GM12878 (cell line): ENCODE data around the gene FCER2. TPM values are rescaled to one million over a fixed set of nuclear protein-coding genes. Genes with fewer than 3 reads are reported as not detected.

Experiments used
- ATF7 ChIP-seq: fragments of 450-650 bp; IDR thresholded peaks from 2 replicates; pipeline ENCODE4 v1.6.1; 2016; ENCODE audit warnings: low read depth, mild to moderate bottlenecking
- BACH1 ChIP-seq: fragments of 450-650 bp; IDR thresholded peaks from 2 replicates; pipeline ENCODE4 v1.6.1; 2017; ENCODE audit warnings: mild to moderate bottlenecking, borderline replicate concordance
- BCL3 ChIP-seq: IDR thresholded peaks from 2 replicates; pipeline ENCODE4 v1.6.1; 2011; ENCODE audit warnings: borderline replicate concordance, low read depth, mild to moderate bottlenecking, moderate library complexity, low read length; ENCODE audit not compliant: insufficient read depth, poor library complexity, severe bottlenecking
- BHLHE40 ChIP-seq, 2 experiments: fragments of 450-650 bp in 1 of 2; IDR thresholded peaks; 2 replicates each; pipeline ENCODE4 v1.6.1; 2011 to 2017; ENCODE audit warnings: low read depth in 2 of 2, borderline replicate concordance in 1 of 2, improper control_type of control experiment in 1 of 2, low read length in 1 of 2, mild to moderate bottlenecking in 1 of 2
- CREM ChIP-seq: IDR thresholded peaks from 2 replicates; pipeline ENCODE4 v1.6.1; 2014; ENCODE audit warnings: antibody characterized with exemption, low read depth
- IRF4 ChIP-seq: IDR thresholded peaks from 2 replicates; pipeline ENCODE4 v1.6.1; 2011; ENCODE audit warnings: low read depth, low read length
- MLLT1 ChIP-seq: fragments of 450-650 bp; IDR thresholded peaks from 2 replicates; pipeline ENCODE4 v1.6.1; 2016; ENCODE audit warnings: mild to moderate bottlenecking
- MXI1 ChIP-seq: fragments of 150-350 bp; IDR thresholded peaks from 2 replicates; pipeline ENCODE4 v1.6.1; 2011; ENCODE audit warnings: low read depth, mild to moderate bottlenecking, inconsistent platforms, low read length, improper control_type of control experiment
- PBX3 ChIP-seq: IDR thresholded peaks from 2 replicates; pipeline ENCODE4 v1.6.1; 2011; ENCODE audit warnings: mild to moderate bottlenecking, low read depth, low read length, moderate library complexity; ENCODE audit not compliant: insufficient replicate concordance
- RUNX3 ChIP-seq: IDR thresholded peaks from 2 replicates; pipeline ENCODE4 v1.6.1; 2012; ENCODE audit warnings: low read length, inconsistent platforms
- SMAD1 ChIP-seq: fragments of 450-650 bp; IDR thresholded peaks from 2 replicates; pipeline ENCODE4 v1.6.1; 2018; ENCODE audit warnings: mild to moderate bottlenecking, low read depth; ENCODE audit not compliant: partially characterized antibody
- SUPT20H ChIP-seq: IDR thresholded peaks from 2 replicates; pipeline ENCODE4 v1.6.1; 2011; ENCODE audit warnings: low read depth, mild to moderate bottlenecking, low read length, moderate library complexity, borderline replicate concordance; ENCODE audit not compliant: control insufficient read depth
- TCF7 ChIP-seq: IDR thresholded peaks from 2 replicates; pipeline ENCODE4 v1.6.1; 2014; ENCODE audit warnings: antibody characterized with exemption, borderline replicate concordance
- ZNF217 ChIP-seq: fragments of 450-650 bp; IDR thresholded peaks from 2 replicates; pipeline ENCODE4 v1.6.1; 2017; ENCODE audit warnings: antibody characterized with exemption, mild to moderate bottlenecking
- polyA plus RNA-seq, 11 experiments: library from polyadenylated mRNA; depleted of rRNA in 4 of 11; unstranded in 6 of 11; stranded (reverse) in 5 of 11; fragments of >200 nt; fragmentation: Nextera tagmentation in 4 of 11; fragmentation: Illumina TruSeq in 1 of 11; extraction: Ambion mirVana in 4 of 11; extraction: Trizol in 1 of 11; gene quantifications; 1 replicate in 1 of 11; 2 replicates in 10 of 11; pipeline versions ENCODE4 v1.2.1 to v1.2.3, GENCODE V29; 2011 to 2016; ENCODE audit warnings: inconsistent platforms in 2 of 11, missing spikeins in 2 of 11, low read depth in 1 of 11
- total RNA-seq, 4 experiments: library from RNA; depleted of rRNA in 3 of 4; stranded (reverse); fragments of >200 nt in 3 of 4; fragmentation: Illumina TruSeq in 1 of 4; extraction: Trizol in 1 of 4; gene quantifications; 2 replicates each; pipeline versions ENCODE4 v1.2.1 to v1.2.3, GENCODE V29; 2013 to 2021
- TF ChIP-seq, protein P1 (sequence below): fragments of 150-350 bp; IDR thresholded peaks from 2 replicates; pipeline ENCODE4 v1.6.1; 2016; ENCODE audit warnings: low read depth, low read length
- TF ChIP-seq, protein P2 (sequence below): IDR thresholded peaks from 2 replicates; pipeline ENCODE4 v1.6.1; 2012; ENCODE audit warnings: low read length, inconsistent platforms
- TF ChIP-seq, protein P3 (sequence below): fragments of 450-650 bp; formaldehyde crosslinking; IDR thresholded peaks from 2 replicates; pipeline ENCODE4 v1.4.0; 2020; ENCODE audit warnings: mild to moderate bottlenecking, moderate library complexity

FCER2 gene
- total and polyA plus RNA-seq, 10 of the 15 experiments (the other 5 are each of a cell fraction or from before 2014, with no cell fraction given), result 44.0 to 424 (median 241) TPM

- TF ChIP-seq BCL3 (no peak), ATF7 (no peak), BACH1 (no peak), TCF7 (no peak), PBX3 (no peak), MLLT1 (peak; percentile 91), BHLHE40 (IDR thresholded peaks at IDR 0.05; ENCODE audit: borderline replicate concordance in 1 of 2, low read depth in 2 of 2, low read length in 1 of 2) (no peak), IRF4 (no peak), SUPT20H (no peak), MXI1 (no peak), SMAD1 (no peak), ZNF217 (peak; percentile 73; the same call in 1 of the 2 replicates), RUNX3 (0 out of 2 replicates have a peak, but pooled peaks have one; percentile 14), CREM (no peak)
- TF ChIP-seq, protein P1, sequence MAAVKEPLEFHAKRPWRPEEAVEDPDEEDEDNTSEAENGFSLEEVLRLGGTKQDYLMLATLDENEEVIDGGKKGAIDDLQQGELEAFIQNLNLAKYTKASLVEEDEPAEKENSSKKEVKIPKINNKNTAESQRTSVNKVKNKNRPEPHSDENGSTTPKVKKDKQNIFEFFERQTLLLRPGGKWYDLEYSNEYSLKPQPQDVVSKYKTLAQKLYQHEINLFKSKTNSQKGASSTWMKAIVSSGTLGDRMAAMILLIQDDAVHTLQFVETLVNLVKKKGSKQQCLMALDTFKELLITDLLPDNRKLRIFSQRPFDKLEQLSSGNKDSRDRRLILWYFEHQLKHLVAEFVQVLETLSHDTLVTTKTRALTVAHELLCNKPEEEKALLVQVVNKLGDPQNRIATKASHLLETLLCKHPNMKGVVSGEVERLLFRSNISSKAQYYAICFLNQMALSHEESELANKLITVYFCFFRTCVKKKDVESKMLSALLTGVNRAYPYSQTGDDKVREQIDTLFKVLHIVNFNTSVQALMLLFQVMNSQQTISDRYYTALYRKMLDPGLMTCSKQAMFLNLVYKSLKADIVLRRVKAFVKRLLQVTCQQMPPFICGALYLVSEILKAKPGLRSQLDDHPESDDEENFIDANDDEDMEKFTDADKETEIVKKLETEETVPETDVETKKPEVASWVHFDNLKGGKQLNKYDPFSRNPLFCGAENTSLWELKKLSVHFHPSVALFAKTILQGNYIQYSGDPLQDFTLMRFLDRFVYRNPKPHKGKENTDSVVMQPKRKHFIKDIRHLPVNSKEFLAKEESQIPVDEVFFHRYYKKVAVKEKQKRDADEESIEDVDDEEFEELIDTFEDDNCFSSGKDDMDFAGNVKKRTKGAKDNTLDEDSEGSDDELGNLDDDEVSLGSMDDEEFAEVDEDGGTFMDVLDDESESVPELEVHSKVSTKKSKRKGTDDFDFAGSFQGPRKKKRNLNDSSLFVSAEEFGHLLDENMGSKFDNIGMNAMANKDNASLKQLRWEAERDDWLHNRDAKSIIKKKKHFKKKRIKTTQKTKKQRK, result no peak
- TF ChIP-seq, protein P2, sequence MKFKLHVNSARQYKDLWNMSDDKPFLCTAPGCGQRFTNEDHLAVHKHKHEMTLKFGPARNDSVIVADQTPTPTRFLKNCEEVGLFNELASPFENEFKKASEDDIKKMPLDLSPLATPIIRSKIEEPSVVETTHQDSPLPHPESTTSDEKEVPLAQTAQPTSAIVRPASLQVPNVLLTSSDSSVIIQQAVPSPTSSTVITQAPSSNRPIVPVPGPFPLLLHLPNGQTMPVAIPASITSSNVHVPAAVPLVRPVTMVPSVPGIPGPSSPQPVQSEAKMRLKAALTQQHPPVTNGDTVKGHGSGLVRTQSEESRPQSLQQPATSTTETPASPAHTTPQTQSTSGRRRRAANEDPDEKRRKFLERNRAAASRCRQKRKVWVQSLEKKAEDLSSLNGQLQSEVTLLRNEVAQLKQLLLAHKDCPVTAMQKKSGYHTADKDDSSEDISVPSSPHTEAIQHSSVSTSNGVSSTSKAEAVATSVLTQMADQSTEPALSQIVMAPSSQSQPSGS, result no peak
- TF ChIP-seq, protein P3, sequence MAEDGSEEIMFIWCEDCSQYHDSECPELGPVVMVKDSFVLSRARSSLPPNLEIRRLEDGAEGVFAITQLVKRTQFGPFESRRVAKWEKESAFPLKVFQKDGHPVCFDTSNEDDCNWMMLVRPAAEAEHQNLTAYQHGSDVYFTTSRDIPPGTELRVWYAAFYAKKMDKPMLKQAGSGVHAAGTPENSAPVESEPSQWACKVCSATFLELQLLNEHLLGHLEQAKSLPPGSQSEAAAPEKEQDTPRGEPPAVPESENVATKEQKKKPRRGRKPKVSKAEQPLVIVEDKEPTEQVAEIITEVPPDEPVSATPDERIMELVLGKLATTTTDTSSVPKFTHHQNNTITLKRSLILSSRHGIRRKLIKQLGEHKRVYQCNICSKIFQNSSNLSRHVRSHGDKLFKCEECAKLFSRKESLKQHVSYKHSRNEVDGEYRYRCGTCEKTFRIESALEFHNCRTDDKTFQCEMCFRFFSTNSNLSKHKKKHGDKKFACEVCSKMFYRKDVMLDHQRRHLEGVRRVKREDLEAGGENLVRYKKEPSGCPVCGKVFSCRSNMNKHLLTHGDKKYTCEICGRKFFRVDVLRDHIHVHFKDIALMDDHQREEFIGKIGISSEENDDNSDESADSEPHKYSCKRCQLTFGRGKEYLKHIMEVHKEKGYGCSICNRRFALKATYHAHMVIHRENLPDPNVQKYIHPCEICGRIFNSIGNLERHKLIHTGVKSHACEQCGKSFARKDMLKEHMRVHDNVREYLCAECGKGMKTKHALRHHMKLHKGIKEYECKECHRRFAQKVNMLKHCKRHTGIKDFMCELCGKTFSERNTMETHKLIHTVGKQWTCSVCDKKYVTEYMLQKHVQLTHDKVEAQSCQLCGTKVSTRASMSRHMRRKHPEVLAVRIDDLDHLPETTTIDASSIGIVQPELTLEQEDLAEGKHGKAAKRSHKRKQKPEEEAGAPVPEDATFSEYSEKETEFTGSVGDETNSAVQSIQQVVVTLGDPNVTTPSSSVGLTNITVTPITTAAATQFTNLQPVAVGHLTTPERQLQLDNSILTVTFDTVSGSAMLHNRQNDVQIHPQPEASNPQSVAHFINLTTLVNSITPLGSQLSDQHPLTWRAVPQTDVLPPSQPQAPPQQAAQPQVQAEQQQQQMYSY (CRISPR knock-in tag), result no peak
Measured at GRCh38 chr19:7697721-7698287, 4.1 kb downstream of the FCER2 start (continued).
